Smooth muscle cell (in vitro differentiated cells): ENCODE results near the gene TET1. TPM values are rescaled to one million over a fixed set of nuclear protein-coding genes. Genes with fewer than 3 reads are reported as not detected.

Experiments used
- DNase-seq: peaks from one replicate; lab custom pipeline; 2025; ENCODE audit not compliant: unreplicated experiment; lab: John Stamatoyannopoulos, UW
- H2AFZ ChIP-seq: fragments of 200-600 bp; sonication (generic); 2 replicates; pipeline ENCODE4 v1.6.0; 2016; ENCODE audit warnings: antibody characterized with exemption, low read depth, mild to moderate bottlenecking
- H3F3A ChIP-seq: fragments of 200-600 bp; sonication (generic); 2 replicates; pipeline ENCODE4 v1.6.0; 2017; ENCODE audit warnings: antibody characterized with exemption, low read depth
- H3K27ac ChIP-seq: fragments of 200-600 bp; sonication (generic); 2 replicates; pipeline ENCODE4 v1.5.1; 2016; ENCODE audit warnings: low read depth, mild to moderate bottlenecking
- H3K27me3 ChIP-seq: fragments of 200-600 bp; sonication (generic); 2 replicates; pipeline ENCODE4 v1.6.1; 2016; ENCODE audit warnings: low read depth, mild to moderate bottlenecking
- H3K36me3 ChIP-seq: fragments of 200-600 bp; sonication (generic); 2 replicates; pipeline ENCODE4 v1.5.1; 2016; ENCODE audit warnings: low read depth
- H3K4me1 ChIP-seq: fragments of 200-600 bp; sonication (generic); 2 replicates; pipeline ENCODE4 v1.5.1; 2016; ENCODE audit warnings: low read depth
- H3K4me2 ChIP-seq: fragments of 200-600 bp; sonication (generic); 2 replicates; pipeline ENCODE4 v1.6.0; 2016; ENCODE audit warnings: mild to moderate bottlenecking
- H3K4me3 ChIP-seq: fragments of 200-600 bp; sonication (generic); 2 replicates; pipeline ENCODE4 v1.5.1; 2016; ENCODE audit warnings: mild to moderate bottlenecking
- H3K79me2 ChIP-seq: fragments of 200-600 bp; sonication (generic); 2 replicates; pipeline ENCODE4 v1.6.0; 2016; ENCODE audit warnings: low read depth, mild to moderate bottlenecking
- H3K9ac ChIP-seq: fragments of 200-600 bp; sonication (generic); 2 replicates; pipeline ENCODE4 v1.6.0; 2016; ENCODE audit warnings: low read depth
- H3K9me3 ChIP-seq: fragments of 200-600 bp; sonication (generic); replicated peaks from 2 replicates; pipeline ENCODE4 v1.5.1; 2016; ENCODE audit warnings: low read depth
- H4K20me1 ChIP-seq: fragments of 200-600 bp; sonication (generic); 2 replicates; pipeline ENCODE4 v1.6.0; 2016; ENCODE audit warnings: low read depth
- WGBS: methylation state at CpG from one replicate; pipeline ENCODE4 v1.1.7; 2016; ENCODE audit warnings: low lambda C conversion rate; 5-methylcytosine and 5-hydroxymethylcytosine counted together
- polyA plus RNA-seq: library from polyadenylated mRNA; unstranded; fragments of >200 nt; fragmentation: Nextera tagmentation; extraction: Ambion mirVana; gene quantifications from 2 replicates; pipeline ENCODE4 v1.2.1, GENCODE V29; 2016
- total RNA-seq: library from RNA; depleted of rRNA; stranded (reverse); fragments of >200 nt; gene quantifications from 2 replicates; pipeline ENCODE4 v1.2.3, GENCODE V29; 2014
- TF ChIP-seq, protein P1 (sequence below): fragments of 200-600 bp; sonication (generic); IDR thresholded peaks from 2 replicates; pipeline ENCODE4 v1.5.1; 2017; ENCODE audit warnings: borderline replicate concordance, mild to moderate bottlenecking, antibody characterized with exemption; ENCODE audit not compliant: insufficient read depth, poor library complexity, severe bottlenecking

The TET1 gene
- total and polyA plus RNA-seq, 2 experiments from 2014 or later = 2.5 to 15.3 TPM

DNA sequence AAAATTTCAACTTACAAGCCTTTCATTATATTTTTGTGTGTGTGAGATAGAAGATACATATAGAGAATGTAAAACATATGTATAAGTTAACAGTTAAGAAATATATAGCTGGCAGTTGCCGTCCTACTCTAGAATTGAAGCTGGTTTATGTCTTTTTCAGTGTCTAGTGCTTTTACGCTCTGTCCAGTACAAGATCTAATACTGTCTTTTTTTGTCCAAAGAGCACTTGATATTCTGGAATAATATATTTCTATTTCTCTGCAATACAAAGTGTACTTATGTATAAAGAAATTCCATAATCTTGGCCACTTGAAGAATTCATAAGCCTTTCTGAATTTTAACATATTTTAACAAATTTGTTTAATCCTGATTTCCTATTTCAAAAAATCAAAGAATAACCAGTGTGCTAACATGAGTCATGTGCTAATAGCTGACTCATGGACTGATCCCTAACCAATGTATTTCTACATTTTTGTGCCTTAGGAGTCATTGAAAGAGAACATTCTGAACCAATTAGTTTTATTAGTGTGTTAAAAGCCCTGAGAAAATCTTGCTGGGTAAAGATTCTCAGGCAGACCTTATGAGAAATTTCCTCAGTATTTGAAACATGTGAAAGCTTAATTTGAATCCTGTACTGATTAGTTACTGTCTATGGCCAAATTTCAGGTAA lies 87.7 kb downstream of the TET1 start:
- Histone ChIP-seq H2AFZ (no peak overlapping the region), H3K9me3 (no peaks in the 10 kb centered on the region), H3K9ac (no peak overlapping the region), H3K4me1 (no peaks in the 10 kb centered on the region), H3K36me3 (peaks cover 17% of the 10 kb centered on the region), H3K4me3 (no peak overlapping the region), H3K27me3 (no peaks in the 10 kb centered on the region), H3K79me2 (peaks cover 2% of the 10 kb centered on the region), H3F3A (no peaks in the 10 kb centered on the region), H3K27ac (peak overlapping the region; percentile 71), H4K20me1 (peaks cover 27% of the 10 kb centered on the region), H3K4me2 (no peak overlapping the region)
- TF ChIP-seq, protein P1, sequence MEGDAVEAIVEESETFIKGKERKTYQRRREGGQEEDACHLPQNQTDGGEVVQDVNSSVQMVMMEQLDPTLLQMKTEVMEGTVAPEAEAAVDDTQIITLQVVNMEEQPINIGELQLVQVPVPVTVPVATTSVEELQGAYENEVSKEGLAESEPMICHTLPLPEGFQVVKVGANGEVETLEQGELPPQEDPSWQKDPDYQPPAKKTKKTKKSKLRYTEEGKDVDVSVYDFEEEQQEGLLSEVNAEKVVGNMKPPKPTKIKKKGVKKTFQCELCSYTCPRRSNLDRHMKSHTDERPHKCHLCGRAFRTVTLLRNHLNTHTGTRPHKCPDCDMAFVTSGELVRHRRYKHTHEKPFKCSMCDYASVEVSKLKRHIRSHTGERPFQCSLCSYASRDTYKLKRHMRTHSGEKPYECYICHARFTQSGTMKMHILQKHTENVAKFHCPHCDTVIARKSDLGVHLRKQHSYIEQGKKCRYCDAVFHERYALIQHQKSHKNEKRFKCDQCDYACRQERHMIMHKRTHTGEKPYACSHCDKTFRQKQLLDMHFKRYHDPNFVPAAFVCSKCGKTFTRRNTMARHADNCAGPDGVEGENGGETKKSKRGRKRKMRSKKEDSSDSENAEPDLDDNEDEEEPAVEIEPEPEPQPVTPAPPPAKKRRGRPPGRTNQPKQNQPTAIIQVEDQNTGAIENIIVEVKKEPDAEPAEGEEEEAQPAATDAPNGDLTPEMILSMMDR = no peak
- WGBS = 54% methylated on average over 2 of the region's 2 CpGs
- DNase-seq = no peak

- H3K4me2 ChIP-seq = no peak overlapping the region
- H3K9ac ChIP-seq = no peak overlapping the region
- TF ChIP-seq, protein P1 = no peak
- no peak overlapping the region for H3K27ac ChIP-seq
- no peak overlapping the region for H3K4me3 ChIP-seq
- no peaks in the 10 kb centered on the region for H3K79me2 ChIP-seq
- H3K36me3 ChIP-seq = peaks cover 6% of the 10 kb centered on the region
- H4K20me1 ChIP-seq = peaks cover 13% of the 10 kb centered on the region
- no peaks in the 10 kb centered on the region for H3F3A ChIP-seq
- H2AFZ ChIP-seq = no peak overlapping the region
- H3K9me3 ChIP-seq = no peaks in the 10 kb centered on the region
- 97% methylated on average over 3 of the region's 3 CpGs for WGBS
- H3K27me3 ChIP-seq = no peaks in the 10 kb centered on the region
- no peaks in the 10 kb centered on the region for H3K4me1 ChIP-seq
- no peak for DNase-seq
These were observed 95.5 kb downstream of the TET1 start for GRCh38 chr10:68655620-68656126.

- H4K20me1 ChIP-seq = no peaks in the 10 kb centered on the region
- H2AFZ ChIP-seq = no peak overlapping the region
- H3K27me3 ChIP-seq = no peaks in the 10 kb centered on the region
- peak overlapping the region; percentile 51 for H3K4me2 ChIP-seq
- DNase-seq = no peak
- no peaks in the 10 kb centered on the region for H3K4me1 ChIP-seq
- no peak overlapping the region for H3K9ac ChIP-seq
- no peak overlapping the region for H3K4me3 ChIP-seq
- H3K79me2 ChIP-seq = no peaks in the 10 kb centered on the region
- H3F3A ChIP-seq = no peaks in the 10 kb centered on the region
- H3K27ac ChIP-seq = peak overlapping the region; percentile 83
- WGBS = 85% methylated on average over 2 of the region's 2 CpGs
- H3K36me3 ChIP-seq = no peaks in the 10 kb centered on the region
- H3K9me3 ChIP-seq = no peaks in the 10 kb centered on the region
- TF ChIP-seq, protein P1 = no peak
These were observed 105.7 kb downstream of the TET1 start for GRCh38 chr10:68665841-68666240.
